ENCODE results near the gene PRKAG3.

DNA sequence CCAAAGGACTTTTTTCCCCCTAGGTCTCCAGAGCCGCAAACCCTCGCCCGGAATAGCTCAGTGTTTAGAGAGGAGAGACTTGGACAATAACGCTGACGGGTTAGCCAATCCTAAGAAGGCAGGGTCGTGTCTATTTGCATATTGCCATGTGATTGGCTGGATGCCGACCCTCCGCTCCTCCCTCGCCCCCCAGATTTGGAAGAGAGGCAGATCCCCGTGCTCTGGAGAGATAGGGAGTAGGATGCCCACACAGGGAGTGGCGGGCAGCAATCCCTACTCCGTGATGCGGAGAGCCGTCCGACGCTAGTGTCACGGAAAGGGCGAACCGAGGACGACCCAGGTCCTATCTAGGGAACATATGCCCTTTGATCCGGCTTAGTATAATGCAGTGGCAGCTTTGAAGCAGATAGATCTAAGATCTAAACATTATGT is 29.4 kb upstream of the PRKAG3 start:
- no peak for TF ChIP-seq NR1H2 (CRISPR knock-in tag; IDR thresholded peaks at IDR 0.05)
- TF ChIP-seq, protein P1, sequence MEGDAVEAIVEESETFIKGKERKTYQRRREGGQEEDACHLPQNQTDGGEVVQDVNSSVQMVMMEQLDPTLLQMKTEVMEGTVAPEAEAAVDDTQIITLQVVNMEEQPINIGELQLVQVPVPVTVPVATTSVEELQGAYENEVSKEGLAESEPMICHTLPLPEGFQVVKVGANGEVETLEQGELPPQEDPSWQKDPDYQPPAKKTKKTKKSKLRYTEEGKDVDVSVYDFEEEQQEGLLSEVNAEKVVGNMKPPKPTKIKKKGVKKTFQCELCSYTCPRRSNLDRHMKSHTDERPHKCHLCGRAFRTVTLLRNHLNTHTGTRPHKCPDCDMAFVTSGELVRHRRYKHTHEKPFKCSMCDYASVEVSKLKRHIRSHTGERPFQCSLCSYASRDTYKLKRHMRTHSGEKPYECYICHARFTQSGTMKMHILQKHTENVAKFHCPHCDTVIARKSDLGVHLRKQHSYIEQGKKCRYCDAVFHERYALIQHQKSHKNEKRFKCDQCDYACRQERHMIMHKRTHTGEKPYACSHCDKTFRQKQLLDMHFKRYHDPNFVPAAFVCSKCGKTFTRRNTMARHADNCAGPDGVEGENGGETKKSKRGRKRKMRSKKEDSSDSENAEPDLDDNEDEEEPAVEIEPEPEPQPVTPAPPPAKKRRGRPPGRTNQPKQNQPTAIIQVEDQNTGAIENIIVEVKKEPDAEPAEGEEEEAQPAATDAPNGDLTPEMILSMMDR (IDR thresholded peaks at IDR 0.05): no peak
- TF ChIP-seq CBFB (CRISPR knock-in tag; IDR thresholded peaks at IDR 0.05; ENCODE audit: low read depth): no peak
- TF ChIP-seq ELF4 (CRISPR knock-in tag; IDR thresholded peaks at IDR 0.05; ENCODE audit: low read depth): no peak
- TF ChIP-seq CREB1 (CRISPR knock-in tag; IDR thresholded peaks at IDR 0.05): no peak
- no peak for TF ChIP-seq ZNF423 (CRISPR knock-in tag; IDR thresholded peaks at IDR 0.05)
- TF ChIP-seq CREM (CRISPR knock-in tag; IDR thresholded peaks at IDR 0.05): no peak
- TF ChIP-seq FOXJ3 (CRISPR knock-in tag; IDR thresholded peaks at IDR 0.05; ENCODE audit: borderline replicate concordance): no peak
- no peak for TF ChIP-seq ATF2 (CRISPR knock-in tag; IDR thresholded peaks at IDR 0.05; ENCODE audit: borderline replicate concordance, low read depth)
- TF ChIP-seq, protein P2, sequence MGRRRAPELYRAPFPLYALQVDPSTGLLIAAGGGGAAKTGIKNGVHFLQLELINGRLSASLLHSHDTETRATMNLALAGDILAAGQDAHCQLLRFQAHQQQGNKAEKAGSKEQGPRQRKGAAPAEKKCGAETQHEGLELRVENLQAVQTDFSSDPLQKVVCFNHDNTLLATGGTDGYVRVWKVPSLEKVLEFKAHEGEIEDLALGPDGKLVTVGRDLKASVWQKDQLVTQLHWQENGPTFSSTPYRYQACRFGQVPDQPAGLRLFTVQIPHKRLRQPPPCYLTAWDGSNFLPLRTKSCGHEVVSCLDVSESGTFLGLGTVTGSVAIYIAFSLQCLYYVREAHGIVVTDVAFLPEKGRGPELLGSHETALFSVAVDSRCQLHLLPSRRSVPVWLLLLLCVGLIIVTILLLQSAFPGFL (CRISPR knock-in tag; IDR thresholded peaks at IDR 0.05; ENCODE audit: borderline replicate concordance): no peak
- TF ChIP-seq ERG (CRISPR knock-in tag; IDR thresholded peaks at IDR 0.05): no peak
- peak; percentile 65 for TF ChIP-seq USF2 (CRISPR knock-in tag; IDR thresholded peaks at IDR 0.05)
- TF ChIP-seq ESRRA (CRISPR knock-in tag; IDR thresholded peaks at IDR 0.05; ENCODE audit: borderline replicate concordance): no peak
- no peak for TF ChIP-seq TCF7 (CRISPR knock-in tag; IDR thresholded peaks at IDR 0.05; ENCODE audit: low read depth)

Data from WTC11 (cell line).